ENCODE measurements around the gene ACER3. TPM values are rescaled to one million over a fixed set of nuclear protein-coding genes. Genes with fewer than 3 reads are reported as not detected.

ACER3 gene
- total and polyA plus RNA-seq, 11 donors: 3.2 to 17.0 (median 9.8) TPM

GRCh38 chr11:77024745-77025144 lies 164.0 kb downstream of the ACER3 start:
- TF ChIP-seq CTCF (IDR thresholded peaks at IDR 0.05) (no peak), POLR2A (IDR thresholded peaks at IDR 0.05) (no peak)
- intact Hi-C loops (cut with DNase I): loop anchor here in 1 of 10 donors (10.0 kb wide), 1 partner anchor 100 kb away; no protein-coding TSS in a partner anchor
- Histone ChIP-seq H3K4me3 (no peak overlapping the region), H3K27me3 (no peaks in the 10 kb centered on the region), H3K9me3 (no peaks in the 10 kb centered on the region), H3K4me1 (peaks cover 0 to 9% (median 0%) of the 10 kb centered on the region in 12 donors), H3K36me3 (peaks cover 0 to 25% (median 18%) of the 10 kb centered on the region in 9 donors), H3K27ac (no peak overlapping the region)
- DNase-seq (no peak), ATAC-seq (no peak)

GRCh38 chr11:77026221-77026620 lies 165.5 kb downstream of the ACER3 start:
- ATAC-seq: no peak
- Histone ChIP-seq H3K9me3 (no peaks in the 10 kb centered on the region), H3K4me3 (no peak overlapping the region), H3K4me1 (peaks cover 0 to 9% (median 0%) of the 10 kb centered on the region in 12 donors), H3K27ac (peak overlapping the region in 3 of 12 donors; percentile 5 to 32 (median 25)), H3K27me3 (peaks cover 0 to 9% (median 0%) of the 10 kb centered on the region in 9 donors), H3K36me3 (peaks cover 0 to 13% (median 6%) of the 10 kb centered on the region in 9 donors)
- intact Hi-C loops (cut with DNase I): loop anchor here in 1 of 10 donors (10.0 kb wide), 1 partner anchor 101 kb away; no protein-coding TSS in a partner anchor
- WGBS, 4 donors: 97 to 98% (median 98%) methylated on average over 3 of the region's 3 CpGs
- no peak for DNase-seq
- TF ChIP-seq CTCF (IDR thresholded peaks at IDR 0.05) (no peak), POLR2A (IDR thresholded peaks at IDR 0.05) (no peak)

DNA sequence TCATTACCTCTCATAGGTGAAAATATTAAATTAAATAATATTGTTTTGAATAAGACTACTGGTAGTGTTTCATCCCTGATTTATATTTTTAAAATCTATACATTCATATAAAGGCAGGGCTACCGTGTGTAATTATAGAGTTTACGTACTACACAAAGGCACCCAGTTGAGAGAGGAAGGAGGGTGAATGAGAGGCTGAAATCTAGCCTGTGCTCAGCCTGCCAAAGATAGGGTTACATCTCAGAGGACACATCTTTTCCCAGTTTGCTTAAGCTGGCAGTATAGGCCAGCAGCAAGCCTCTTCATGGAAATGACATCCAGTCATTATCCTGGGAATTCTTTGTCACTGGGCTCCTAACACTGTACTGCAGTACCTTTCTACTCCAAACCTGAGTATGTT lies 166.0 kb downstream of the ACER3 start:
- intact Hi-C loops (cut with DNase I): loop anchor here in 1 of 10 donors (10.0 kb wide), 1 partner anchor 102 kb away; no protein-coding TSS in a partner anchor
- peak; percentile 79 to 93 (median 90) for ATAC-seq
- Histone ChIP-seq H3K4me3 (no peak overlapping the region), H3K27ac (peak overlapping the region in 4 of 12 donors; percentile 5 to 32 (median 16)), H3K36me3 (peaks cover 0 to 7% (median under 1%) of the 10 kb centered on the region in 9 donors), H3K9me3 (no peaks in the 10 kb centered on the region), H3K4me1 (peaks cover 0 to 9% (median 0%) of the 10 kb centered on the region in 12 donors), H3K27me3 (peaks cover 0 to 14% (median 0%) of the 10 kb centered on the region in 9 donors)
- WGBS, 4 donors: 51 to 59% (median 53%) methylated on average over 2 of the region's 2 CpGs
- DNase-seq: no peak
- TF ChIP-seq POLR2A (IDR thresholded peaks at IDR 0.05): no peak
- no peak for TF ChIP-seq CTCF (IDR thresholded peaks at IDR 0.05)

GRCh38 chr11:77027275-77027674 lies 166.6 kb downstream of the ACER3 start:
- Histone ChIP-seq H3K4me1 (peaks cover 0 to 9% (median 0%) of the 10 kb centered on the region in 12 donors), H3K27me3 (peaks cover 0 to 20% (median 0%) of the 10 kb centered on the region in 9 donors), H3K4me3 (no peak overlapping the region), H3K9me3 (no peaks in the 10 kb centered on the region), H3K27ac (peak overlapping the region in 3 of 12 donors; percentile 7 to 31 (median 25)), H3K36me3 (peaks cover 0 to 4% (median 0%) of the 10 kb centered on the region in 9 donors)
- WGBS, 4 donors: 90 to 100% (median 94%) methylated on average over 1 of the region's 1 CpG
- TF ChIP-seq CTCF (IDR thresholded peaks at IDR 0.05): no peak
- no peak for TF ChIP-seq POLR2A (IDR thresholded peaks at IDR 0.05)
- ATAC-seq: no peak
- no peak for DNase-seq
- intact Hi-C loops (cut with DNase I): loop anchor here in 1 of 10 donors (10.0 kb wide), 1 partner anchor 102 kb away; no protein-coding TSS in a partner anchor

Measured in heart left ventricle (tissue), 16 donors.